SIG-M5 treated with dmso at 0.1 percent for 504 hours (cell line): ENCODE data around the gene VAV1.
"Not testable (repeated sequence)": the region's sequence is repeated elsewhere in the genome, so short reads cannot be mapped to it uniquely, and the experiment has no call there.

Experiments
- DNase-seq: peaks from one replicate; lab custom pipeline; 2025; ENCODE audit not compliant: unreplicated experiment; lab: John Stamatoyannopoulos, UW

VAV1 gene

DNA sequence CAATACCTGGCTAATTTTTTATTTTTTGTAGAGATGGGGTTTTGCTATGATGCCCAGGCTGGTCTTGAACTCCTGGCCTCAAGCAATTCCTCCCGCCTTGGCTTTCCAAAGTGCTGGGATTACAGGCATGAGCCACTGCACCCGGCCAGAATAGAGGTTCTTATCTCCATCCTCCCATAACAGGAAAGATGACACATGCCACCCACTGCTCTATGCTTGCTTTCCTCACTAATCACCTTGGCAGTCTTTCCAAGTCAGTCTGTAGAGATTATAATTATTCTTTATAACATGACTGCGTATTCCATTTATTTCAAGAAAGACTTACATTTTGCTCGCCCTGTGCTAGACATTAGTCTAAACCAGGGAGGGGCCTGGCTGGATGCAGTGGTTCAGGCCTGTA is 6.7 kb downstream of the VAV1 start:
- no peak for DNase-seq

DNA sequence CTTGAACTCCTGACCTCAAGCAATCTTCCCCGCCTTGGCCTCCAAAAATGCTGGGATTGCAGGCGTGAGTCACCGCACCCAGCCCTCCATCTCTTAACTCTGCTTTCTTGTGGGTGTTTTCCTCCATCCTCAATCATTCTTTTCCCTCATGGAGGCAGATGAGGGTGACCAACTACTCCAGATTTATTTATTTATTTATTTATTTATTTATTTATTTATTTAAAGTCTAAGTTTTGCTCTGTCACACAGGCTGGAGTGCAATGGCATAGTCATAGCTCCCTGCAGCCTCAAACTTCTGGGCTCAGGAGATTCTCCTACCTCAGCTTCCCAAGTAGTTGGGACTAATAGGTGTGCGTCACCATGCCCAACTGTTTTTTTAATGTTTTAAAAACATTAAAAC is 14.9 kb downstream of the VAV1 start:
- no peak for DNase-seq

DNA sequence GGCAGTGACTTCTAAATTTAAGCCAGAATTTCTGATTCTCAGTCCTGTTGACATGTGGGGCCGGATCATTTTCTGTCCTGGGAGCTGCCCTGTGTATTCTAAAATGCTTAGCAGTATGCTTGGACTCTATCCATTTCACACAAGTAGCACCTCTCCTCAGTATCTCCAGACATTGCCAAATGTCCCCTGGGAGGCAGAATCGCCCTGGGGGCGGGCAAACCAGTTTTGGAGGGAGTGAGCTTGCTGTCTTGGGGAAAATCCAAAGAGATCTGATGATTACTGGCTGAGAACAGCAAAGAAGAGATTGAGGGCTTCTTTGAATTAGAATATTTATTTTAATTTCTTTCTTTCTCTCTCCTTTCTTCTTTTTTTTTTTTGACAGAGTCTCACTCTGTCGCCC is 16.4 kb downstream of the VAV1 start:
- no peak for DNase-seq

DNA sequence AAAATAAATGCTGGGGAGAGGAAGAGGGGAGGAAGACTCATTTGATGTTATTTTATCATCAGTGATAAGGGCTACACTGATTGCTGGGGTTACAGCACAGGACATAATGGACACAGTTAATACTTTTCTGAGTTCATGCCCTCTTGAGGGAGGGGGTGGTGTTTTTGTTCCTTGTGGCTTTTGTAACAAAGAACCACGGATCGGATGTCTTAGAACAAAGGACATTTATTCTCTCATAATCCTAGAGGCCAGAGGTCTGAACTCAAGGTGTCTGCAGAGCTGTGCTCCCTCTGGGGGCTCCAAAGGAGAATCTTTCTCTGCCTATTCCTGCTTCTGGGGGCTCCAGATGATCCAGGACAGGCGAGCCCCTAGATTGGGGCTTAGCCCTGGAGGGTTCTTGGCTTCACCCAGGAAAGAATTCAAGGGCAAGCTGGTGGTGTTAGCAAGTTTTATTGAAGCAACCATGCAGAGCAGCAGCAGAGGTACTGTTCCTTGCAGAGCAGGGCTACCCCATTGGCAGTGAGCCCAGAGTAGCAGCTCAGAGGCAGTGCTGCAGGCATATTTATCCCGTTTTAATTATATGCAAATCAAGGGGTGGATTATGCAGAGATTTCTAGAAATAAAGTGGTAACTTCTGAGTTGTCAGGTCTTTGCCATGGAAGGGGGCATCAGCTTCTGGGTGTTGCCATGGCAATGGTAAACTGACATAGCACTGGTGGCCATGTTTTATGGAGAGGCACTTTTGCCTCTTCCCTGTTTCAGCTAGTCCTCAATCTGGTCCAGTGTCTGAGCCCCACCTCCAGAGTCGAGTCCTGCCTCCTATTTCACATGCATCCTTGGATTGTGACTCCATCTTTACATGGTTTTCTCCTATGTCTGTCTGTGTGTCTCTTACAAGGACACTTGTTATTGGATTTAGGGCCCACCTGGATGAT is 18.0 kb downstream of the VAV1 start:
- DNase-seq = no peak

DNA sequence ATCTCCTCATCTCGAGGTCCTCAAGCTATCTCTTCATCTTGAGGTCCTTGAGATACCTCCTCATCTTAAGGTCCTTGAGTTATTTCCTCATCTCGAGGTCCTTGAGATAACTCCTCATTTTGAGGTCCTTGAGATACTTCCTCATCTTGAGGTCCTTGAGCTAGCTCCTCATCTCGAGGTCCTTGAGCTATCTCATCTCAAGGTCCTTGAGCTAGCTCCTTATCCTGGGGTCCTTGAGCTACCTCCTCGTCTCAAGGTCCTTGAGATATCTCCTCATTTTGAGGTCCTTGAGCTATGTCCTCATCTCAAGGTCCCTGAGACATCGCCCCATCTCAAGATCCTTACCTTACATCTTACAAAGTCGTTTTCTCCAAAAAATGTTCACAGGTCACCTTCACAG is 18.7 kb downstream of the VAV1 start:
- no peak for DNase-seq

DNA sequence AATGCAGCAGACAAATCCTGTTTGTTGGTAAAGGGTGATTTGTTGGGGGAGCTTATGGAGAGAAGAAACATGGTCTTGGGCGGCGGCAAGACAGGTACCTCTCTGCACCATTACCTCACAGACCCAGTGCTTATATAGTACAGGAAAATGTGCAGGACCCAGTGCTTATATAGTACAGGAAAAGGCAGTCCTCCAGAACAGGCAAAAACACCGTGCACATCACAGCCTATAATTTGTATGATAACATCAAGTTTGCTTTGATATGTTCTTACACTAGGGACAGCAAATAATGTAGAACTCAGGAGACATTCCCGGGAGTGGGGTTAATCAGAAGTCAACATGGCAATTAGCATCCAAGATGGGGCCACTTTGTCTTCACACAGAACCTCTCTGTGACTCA is 20.9 kb downstream of the VAV1 start:
- DNase-seq = no peak

DNA sequence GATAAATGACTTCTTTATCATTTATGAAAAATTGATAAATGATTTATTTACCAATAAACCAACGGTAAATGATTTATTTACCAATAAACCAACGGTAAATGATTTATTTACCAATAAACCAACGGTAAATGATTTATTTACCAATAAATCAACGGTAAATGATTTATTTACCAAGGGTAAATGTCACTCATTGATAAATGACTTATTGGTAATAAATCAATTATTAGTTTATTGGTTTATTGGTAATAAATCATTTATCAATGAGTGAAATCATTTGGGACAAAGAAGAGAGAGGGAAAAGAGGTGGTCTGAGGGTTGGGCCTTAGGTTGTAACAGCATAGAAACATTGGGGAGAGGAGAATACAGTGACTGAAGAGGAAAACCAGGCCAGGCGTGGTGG is 21.5 kb downstream of the VAV1 start:
- DNase-seq = no peak

DNA sequence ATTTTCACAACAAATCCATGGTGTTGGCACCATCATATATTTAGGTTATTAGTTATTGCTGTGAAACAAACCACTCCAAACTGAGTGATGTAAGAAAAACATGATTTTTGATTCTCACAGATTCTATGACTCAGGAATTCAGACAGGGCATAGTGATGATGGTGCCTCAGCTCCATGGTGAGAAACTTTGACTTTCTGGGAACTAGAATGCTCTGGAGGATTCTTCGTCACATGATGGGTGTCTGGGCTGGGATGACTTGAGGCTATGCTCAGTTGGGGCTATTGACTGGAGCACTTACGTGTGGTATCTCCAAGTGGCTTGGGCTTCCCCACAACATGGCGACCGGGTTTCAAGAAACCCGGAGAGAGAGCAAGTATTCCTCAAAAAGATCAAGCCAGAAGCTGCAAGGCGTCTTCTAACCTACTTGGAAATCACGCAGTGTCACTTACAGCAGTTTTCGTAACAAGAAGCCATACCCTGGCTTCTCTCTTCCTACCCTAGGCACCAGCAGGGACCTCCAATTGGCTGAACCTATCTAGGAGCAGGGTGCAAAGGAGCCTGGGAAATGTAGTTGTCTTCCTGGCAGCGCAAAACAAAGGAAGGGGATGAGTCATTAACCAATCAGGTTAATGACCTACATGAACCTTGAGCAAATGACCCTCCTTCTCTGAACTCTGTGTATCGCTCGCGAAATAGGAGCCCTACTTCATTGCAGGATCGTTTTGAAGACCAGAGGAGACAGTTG is 22.4 kb downstream of the VAV1 start:
- peak; percentile 5 for DNase-seq

DNA sequence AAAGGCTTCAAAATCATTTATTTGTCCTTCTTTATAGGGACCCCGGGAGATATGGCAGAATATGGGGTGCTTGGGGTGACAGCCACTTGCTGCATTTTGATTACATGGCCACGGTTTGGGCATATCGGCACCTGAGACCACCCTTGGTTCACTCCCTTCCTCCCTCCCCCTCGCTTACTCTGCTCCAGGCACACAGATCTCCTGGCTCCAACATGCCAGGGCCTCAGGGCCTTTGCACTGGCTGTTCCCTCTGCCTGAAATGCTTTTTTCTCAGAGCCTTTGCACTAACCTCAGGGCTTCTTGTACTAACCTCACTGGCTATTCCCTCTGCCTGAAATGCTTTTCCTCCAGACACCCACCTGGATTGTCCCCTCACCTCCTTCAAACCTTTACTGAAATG is 23.8 kb downstream of the VAV1 start:
- no peak for DNase-seq

DNA sequence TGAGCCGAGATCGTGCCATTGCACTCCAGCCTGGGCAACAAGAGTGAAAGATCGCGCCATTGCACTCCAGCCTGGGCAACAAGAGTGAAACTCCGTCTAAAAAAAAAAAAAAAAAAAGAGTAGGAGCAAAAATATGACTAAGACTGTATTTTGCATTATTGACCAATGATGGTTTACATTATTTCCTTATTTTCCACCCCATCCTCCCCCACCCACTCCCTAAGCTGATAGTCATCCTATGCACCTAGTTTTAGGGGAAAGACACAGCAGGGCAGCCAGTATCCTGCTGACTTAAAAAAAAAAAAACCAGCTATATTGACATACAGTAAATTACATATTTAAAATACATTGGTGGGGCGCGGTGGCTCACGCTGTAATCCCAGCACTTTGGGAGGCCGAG is 25.1 kb downstream of the VAV1 start:
- DNase-seq = no peak

DNA sequence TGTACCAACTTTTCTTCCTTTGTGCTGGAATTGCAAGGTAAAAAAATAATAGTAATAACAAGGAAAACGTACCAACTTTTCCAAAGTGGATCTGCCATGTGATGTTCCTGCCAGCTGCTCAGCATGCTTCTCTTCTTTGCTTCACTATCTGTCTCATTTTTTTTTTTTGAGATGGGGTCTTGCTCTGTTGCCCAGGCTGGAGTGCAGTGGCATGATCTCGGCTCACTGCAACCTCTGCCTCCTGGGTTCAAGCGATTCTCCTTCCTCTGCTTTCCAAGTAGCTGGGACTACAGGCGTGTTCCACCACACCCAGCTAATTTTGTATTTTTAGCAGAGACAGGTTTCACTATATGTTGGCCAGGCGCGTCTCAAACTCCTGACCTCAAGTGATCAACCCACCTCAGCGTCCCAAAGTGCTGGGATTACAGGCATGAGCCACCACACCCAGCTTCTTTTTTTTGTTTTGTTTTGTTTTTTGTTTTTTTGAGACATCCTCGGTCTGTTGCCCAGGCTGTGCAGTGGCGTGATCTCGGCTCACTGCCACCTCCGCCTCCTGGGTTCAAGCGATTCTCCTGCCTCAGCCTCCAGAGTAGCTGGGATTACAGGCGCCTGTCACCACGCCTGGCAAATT is 27.8 kb downstream of the VAV1 start:
- DNase-seq = not testable (repeated sequence)

DNA sequence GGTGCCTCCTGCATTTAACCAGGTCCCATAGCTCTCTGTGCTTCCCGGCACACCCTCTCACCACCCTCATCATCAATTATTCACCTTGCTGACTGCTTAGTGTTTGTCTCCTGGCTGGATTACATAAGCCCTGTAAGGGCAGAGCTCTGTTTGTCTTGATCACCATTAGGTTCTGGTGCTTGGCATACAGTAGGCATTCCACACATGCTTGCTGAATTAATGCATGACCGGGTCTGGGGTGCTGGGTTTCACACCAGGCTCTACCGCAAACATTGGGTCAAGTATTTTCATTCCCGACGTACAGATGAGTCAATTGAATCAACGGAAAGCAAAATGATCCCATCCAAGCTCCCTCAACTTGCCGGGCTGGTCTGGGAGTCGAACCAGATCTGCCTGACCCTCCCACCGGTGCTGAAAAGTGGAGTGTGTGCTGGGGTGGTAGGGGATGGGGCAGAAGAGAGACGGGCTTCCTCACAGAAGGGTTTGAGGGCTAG is 28.5 kb downstream of the VAV1 start:
- DNase-seq = peak; percentile 56

DNA sequence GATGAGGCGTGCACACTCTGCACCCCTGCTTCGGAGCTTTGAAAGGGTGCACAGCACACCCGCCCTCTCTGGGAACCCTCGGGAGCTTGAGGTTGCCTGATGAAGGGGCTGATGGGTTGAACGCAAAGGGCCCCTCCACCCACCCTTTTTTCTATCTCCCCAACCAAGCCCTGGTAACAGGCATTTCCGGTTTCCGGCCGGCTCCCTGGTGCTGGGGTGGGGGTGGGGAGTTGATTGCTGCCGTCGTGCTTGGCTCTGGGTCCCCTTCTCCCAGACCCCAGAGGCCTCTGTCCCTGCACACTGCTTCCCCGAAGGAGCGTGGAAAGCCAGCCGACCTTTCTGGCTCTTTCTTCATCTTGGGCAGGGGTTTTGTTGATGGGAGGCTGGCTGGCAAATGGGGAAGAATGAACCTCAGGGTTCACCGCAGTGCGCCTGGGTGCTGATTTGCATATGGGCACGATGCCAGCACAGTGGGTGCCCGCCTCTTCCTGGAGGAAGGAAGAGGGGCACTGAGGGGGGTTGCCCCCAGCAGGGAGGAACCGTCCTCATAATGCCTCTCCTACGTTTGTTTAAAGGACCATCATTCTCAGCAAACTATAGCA is 29.1 kb downstream of the VAV1 start:
- peak; percentile 84 for DNase-seq

DNA sequence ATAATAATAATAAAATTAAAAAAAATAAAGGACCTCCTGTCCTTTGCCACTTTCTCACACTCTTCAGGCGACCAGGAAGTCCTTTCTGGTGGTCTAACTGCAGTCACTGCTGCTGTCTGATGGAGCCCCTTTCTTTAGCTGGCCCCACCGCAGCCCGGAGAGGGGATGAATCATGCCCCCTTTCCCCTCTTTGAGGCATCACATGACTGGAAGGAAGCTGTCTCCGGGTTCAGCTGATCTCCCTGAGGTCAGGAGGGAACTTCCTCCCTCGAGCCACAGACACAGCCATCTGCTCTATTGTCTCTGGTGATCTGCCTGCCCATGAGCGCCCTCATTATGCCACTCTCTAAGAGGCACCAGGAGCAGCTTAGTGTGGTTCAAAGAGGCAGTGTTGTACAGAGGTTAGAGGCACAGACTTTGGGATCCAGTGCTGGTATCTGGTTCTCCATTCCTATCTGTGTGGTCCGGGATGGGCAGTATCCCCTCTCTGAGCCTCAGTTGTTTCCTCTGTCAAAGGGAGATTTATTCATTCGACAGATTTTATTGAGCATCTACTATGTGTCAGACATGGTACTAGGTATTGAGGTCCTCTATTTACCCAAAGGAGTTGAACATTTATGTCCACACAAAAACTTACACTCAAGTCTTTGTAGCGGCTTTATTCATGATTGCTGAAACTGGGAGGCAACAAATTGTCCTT is 30.0 kb downstream of the VAV1 start:
- peak; percentile 90 for DNase-seq

DNA sequence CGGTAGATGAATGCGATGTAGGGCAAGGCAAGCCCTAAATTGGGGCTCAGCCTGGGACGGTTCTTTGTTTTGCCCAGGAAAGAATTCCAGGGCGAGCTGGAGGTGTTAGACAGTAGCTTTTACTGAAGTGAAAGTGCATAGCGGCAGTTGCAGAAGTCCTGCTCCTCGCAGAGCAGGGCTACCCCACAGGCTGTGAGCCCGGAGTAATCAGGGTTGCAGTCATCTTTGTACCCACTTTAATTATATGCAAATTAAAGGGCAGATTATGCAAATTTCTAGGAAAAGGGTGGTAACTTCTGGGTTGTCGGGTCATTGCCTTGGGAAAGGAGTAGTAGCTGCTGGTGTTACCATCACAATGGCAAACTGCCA is 30.5 kb downstream of the VAV1 start:
- peak; percentile 64 for DNase-seq

DNA sequence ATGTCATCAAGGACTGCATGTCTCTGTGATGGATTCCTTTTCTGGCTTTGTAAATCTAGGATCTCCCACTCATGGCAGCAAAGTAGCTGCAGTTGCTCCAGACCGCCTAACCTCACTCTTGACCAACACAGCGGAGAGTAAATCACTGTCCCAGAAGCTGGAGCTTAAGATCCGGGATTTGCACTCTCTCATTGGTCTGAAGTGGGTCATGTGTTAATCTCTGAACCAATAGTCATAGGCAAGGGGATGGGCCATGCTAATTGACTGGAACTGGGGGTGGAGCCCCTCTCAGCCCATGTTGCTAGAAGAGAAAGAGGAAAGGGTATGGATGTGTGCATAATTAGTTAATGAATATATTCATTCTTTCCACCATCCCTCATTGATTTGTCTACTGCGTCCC is 34.0 kb downstream of the VAV1 start:
- DNase-seq = peak; percentile 6

DNA sequence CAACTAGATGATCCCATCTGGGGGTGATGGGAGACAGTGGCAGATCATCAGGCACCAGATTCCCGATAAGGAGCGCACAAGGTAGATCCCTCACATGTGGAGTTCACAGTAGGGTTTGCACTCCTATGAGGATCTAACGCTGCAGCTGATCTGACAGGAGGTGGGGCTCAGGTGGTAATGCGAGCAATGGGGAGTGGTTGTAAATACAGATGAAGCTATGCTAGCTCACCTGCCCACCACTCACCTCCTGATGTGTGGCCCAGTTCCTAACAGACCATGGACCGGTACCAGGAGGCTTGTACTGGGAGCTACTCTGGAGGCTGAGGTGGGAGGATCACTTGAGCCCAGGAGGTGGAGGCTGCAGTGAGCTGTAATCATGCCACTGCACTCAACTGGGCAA is 34.8 kb downstream of the VAV1 start:
- no peak for DNase-seq

DNA sequence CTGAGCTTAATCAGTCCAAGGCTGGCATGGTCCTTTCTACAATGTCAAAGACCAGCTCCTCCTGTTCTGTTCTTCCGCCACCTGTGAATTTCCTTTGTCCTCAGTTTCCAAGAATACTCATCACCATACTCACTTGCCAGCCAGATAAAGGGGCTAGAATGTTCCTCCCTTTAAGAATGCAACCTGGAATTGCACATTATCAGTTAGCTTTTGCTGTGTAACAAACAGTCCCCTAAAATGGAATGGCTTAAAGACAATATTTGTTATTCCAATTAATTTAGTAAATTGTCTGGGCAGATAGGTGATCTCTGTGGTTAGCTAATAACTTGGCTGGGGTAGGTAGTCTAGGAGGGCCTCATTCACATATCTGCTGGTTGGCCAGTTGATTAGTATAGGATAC is 36.0 kb downstream of the VAV1 start:
- no peak for DNase-seq

DNA sequence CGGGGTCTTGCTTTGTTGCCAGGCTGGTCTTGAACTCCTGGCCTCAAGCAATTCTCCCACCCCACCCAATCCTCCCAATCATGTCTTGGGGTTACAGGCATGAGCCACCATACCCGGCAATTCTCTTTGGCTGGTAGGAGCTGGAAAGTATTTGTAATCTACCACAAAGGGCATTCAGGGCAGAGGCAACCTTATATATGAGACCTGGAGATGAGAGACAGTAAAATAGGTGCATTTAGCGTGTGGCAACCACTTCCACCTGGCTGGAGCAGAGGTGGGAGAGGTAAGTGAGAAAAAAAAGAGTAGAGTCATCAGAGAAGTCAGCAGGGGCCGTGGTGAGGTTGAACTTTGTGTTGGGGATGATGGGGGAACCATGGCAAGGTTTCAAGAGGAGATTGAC is 36.8 kb downstream of the VAV1 start:
- DNase-seq = no peak

DNA sequence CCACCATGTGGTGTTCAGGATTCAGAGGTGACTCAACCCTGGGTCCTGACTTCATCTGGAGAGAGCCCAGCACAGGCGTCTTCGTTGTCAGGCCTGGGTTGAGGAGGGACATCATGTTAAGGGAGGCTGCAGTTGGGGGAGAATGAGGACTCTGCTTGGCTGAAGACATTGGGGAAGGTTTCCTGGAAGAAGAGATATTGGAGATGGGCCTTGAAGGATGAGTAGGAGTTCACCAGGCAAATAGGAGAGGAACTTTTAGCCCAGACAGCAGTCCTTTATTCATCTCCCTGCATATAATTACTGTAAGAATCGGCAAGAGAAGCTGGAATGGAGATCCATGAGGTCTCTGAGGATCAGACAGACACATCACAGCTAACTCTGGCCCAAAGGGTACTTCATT is 38.9 kb downstream of the VAV1 start:
- DNase-seq = no peak

DNA sequence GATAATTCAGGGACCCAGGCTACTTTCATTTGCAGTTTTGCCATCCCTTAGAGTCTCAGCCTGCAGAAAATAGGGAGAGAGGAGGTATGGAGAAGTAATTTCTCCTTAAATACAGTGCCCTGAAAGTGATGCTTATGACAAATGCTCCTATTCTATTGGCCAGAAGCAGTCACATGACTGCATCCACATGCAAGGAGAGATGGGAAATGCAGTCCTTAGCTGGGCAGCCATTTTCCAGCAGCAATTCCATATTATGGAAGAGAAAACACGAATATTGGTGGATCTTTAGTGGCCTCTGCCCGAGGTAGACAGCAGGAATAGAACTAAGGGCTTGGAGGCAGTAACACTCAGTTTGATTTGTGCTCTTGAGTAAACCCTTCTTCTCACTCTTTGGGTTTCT is 39.4 kb downstream of the VAV1 start:
- DNase-seq = peak; percentile 17
